OCI-LY3 (cell line): ENCODE results near the gene DNAJC5.
"Not testable (repeated sequence)": the region's sequence is repeated elsewhere in the genome, so short reads cannot be mapped to it uniquely, and the experiment has no call there.

Experiments used
- H2AFZ ChIP-seq: fragments of 200-600, 300-600 bp; shearing (Covaris generic); 2 replicates; pipeline ENCODE4 v1.6.0; 2014; ENCODE audit warnings: antibody characterized with exemption, low read depth, low read length
- H3K27ac ChIP-seq: fragments of 200-600, 300-600 bp; sonication (generic); 2 replicates; pipeline ENCODE4 v1.5.1; 2014; ENCODE audit warnings: mild to moderate bottlenecking, low read length, moderate library complexity, mixed read lengths
- H3K27me3 ChIP-seq: fragments of 200-600, 300-600 bp; sonication (generic); 2 replicates; pipeline ENCODE4 v1.6.1; 2014; ENCODE audit warnings: low read depth, low read length, mixed read lengths
- H3K36me3 ChIP-seq: fragments of 200-600, 300-600 bp; sonication (generic); replicated peaks from 2 replicates; pipeline ENCODE3; 2014; ENCODE audit warnings: low read depth, low read length, mixed read lengths
- H3K4me1 ChIP-seq: fragments of 300-600, 200-600 bp; sonication (generic); 2 replicates; pipeline ENCODE4 v1.6.1; 2014; ENCODE audit warnings: low read length, mixed read lengths
- H3K4me2 ChIP-seq: fragments of 200-600, 300-600 bp; sonication (generic); 2 replicates; pipeline ENCODE4 v1.6.1; 2014; ENCODE audit warnings: low read length, mixed read lengths
- H3K4me3 ChIP-seq: fragments of 300-600, 200-600 bp; sonication (generic); 2 replicates; pipeline ENCODE4 v1.5.1; 2014; ENCODE audit warnings: antibody characterized with exemption, mild to moderate bottlenecking, low read length, moderate library complexity
- H3K79me2 ChIP-seq: fragments of 300-600, 200-600 bp; shearing (Covaris generic); 2 replicates; pipeline ENCODE4 v1.6.1; 2014; ENCODE audit warnings: mild to moderate bottlenecking, low read length, mixed read lengths
- H3K9ac ChIP-seq: fragments of 300-600, 200-600 bp; shearing (Covaris generic); 2 replicates; pipeline ENCODE4 v1.6.0; 2014; ENCODE audit warnings: mild to moderate bottlenecking, low read length, moderate library complexity
- H3K9me3 ChIP-seq: fragments of 200-600, 300-600 bp; shearing (Covaris generic); 2 replicates; pipeline ENCODE4 v1.6.1; 2014; ENCODE audit warnings: low read length, mixed read lengths; ENCODE audit not compliant: insufficient read depth
- H4K20me1 ChIP-seq: fragments of 200-600, 300-600 bp; sonication (generic); 2 replicates; pipeline ENCODE4 v1.6.1; 2016; ENCODE audit warnings: low read length, mixed read lengths; ENCODE audit not compliant: insufficient read depth
- CTCF ChIP-seq: fragments of 200-600, 300-600 bp; sonication (generic); IDR thresholded peaks from 2 replicates; pipeline ENCODE4 v1.5.1; 2014; ENCODE audit warnings: antibody characterized with exemption, low read length, low read depth
- EZH2phosphoT487 ChIP-seq: fragments of 200-600 bp; shearing (Covaris generic); IDR thresholded peaks from 2 replicates; pipeline ENCODE4 v1.6.1; 2018; ENCODE audit warnings: antibody characterized with exemption, mixed run types, low read depth

Gene DNAJC5

GRCh38 chr20:63877755-63878470 lies 17.0 kb upstream of the DNAJC5 start:
- Histone ChIP-seq H3K79me2 (no peaks in the 10 kb centered on the region), H3K36me3 (peaks cover 46% of the 10 kb centered on the region)

GRCh38 chr20:63878899-63879663 lies 15.8 kb upstream of the DNAJC5 start:
- Histone ChIP-seq H3K79me2 (no peaks in the 10 kb centered on the region), H3K4me3 (no peak overlapping the region), H4K20me1 (peaks cover 7% of the 10 kb centered on the region; the same call in 1 of the 2 replicates), H3K9ac (no peak overlapping the region), H3K27ac (no peak overlapping the region), H3K27me3 (no peaks in the 10 kb centered on the region), H3K9me3 (no peaks in the 10 kb centered on the region), H3K4me2 (no peak overlapping the region), H3K4me1 (peaks cover under 1% of the 10 kb centered on the region), H3K36me3 (peaks cover 40% of the 10 kb centered on the region), H2AFZ (no peak overlapping the region)
- TF ChIP-seq EZH2phosphoT487 (no peak), CTCF (no peak)

More at GRCh38 chr20:63877755-63878470, 17.0 kb upstream of the DNAJC5 start:
- H3K9ac ChIP-seq, result no peak overlapping the region
- H2AFZ ChIP-seq, result no peak overlapping the region
- no peaks in the 10 kb centered on the region for H3K9me3 ChIP-seq
- peaks cover 6% of the 10 kb centered on the region; the same call in 1 of the 2 replicates for H4K20me1 ChIP-seq
- no peak overlapping the region for H3K27ac ChIP-seq
- H3K27me3 ChIP-seq, result no peaks in the 10 kb centered on the region
- H3K4me1 ChIP-seq, result no peaks in the 10 kb centered on the region
- TF ChIP-seq EZH2phosphoT487 (no peak), CTCF (no peak)
- no peak overlapping the region for H3K4me3 ChIP-seq
- H3K4me2 ChIP-seq, result no peak overlapping the region

- H3K79me2 ChIP-seq, H3K27ac ChIP-seq, H2AFZ ChIP-seq, H3K4me3 ChIP-seq, H3K4me2 ChIP-seq, H3K9ac ChIP-seq, H3K9me3 ChIP-seq, H3K27me3 ChIP-seq: not testable (repeated sequence)
- Histone ChIP-seq H3K36me3 (peaks cover 32% of the 10 kb centered on the region), H3K4me1 (peaks cover 19% of the 10 kb centered on the region), H4K20me1 (peaks cover 11% of the 10 kb centered on the region)
These were observed 14.0 kb upstream of the DNAJC5 start for GRCh38 chr20:63880901-63881300.

GRCh38 chr20:63881451-63882226 lies 13.3 kb upstream of the DNAJC5 start:
- no peak overlapping the region for H3K27ac ChIP-seq
- no peak overlapping the region for H3K4me2 ChIP-seq
- no peak overlapping the region for H3K4me3 ChIP-seq
- H3K79me2 ChIP-seq, result no peaks in the 10 kb centered on the region; the same call in 1 of the 2 replicates
- no peaks in the 10 kb centered on the region for H3K9me3 ChIP-seq
- TF ChIP-seq EZH2phosphoT487, result no peak
- no peak for TF ChIP-seq CTCF
- H3K27me3 ChIP-seq, result no peaks in the 10 kb centered on the region
- no peak overlapping the region for H2AFZ ChIP-seq
- H3K4me1 ChIP-seq, result peaks cover 21% of the 10 kb centered on the region
- H3K9ac ChIP-seq, result no peak overlapping the region
- H3K36me3 ChIP-seq, result peaks cover 29% of the 10 kb centered on the region
- H4K20me1 ChIP-seq, result peaks cover 11% of the 10 kb centered on the region
